ENCODE results near the gene MLLT6. TPM values are rescaled to one million over a fixed set of nuclear protein-coding genes. Genes with fewer than 3 reads are reported as not detected.

Gene MLLT6
- polyA plus RNA-seq, 2 of the 4 experiments (the other 2 are of a cell fraction) = 28.3 to 28.9 TPM

DNA sequence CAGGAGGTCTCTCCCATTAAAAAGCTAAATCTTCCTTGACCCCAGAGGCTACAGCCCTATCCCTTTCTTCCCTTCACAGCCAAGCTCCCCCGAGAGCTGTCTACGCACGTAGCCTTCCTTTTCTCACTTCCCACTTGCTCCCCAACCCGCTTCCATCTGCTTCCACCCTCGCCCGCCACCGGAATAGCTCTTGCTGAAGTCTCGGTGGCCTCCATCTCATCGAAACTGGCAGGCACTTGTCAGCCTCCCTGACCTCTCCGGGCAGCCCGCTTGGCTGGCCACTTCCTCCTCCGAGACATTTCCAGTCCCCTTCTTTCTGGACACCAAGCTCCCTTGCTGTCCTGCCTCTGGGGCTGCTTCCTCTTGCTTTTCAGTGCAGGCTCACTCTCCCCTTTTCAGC, 19.6 kb upstream of the MLLT6 start:
- no peak for TF ChIP-seq CEBPB (IDR thresholded peaks at IDR 0.05)
- TF ChIP-seq POLR2AphosphoS2 (conservative IDR thresholded peaks at IDR 0.05; ENCODE audit: low read length) = no peak
- no peak for TF ChIP-seq BHLHE40 (IDR thresholded peaks at IDR 0.05; ENCODE audit: low read depth, low read length)
- no peak for TF ChIP-seq MYC (IDR thresholded peaks at IDR 0.05; ENCODE audit: borderline replicate concordance, low read length)
- TF ChIP-seq NR3C1 (IDR thresholded peaks at IDR 0.05) = no peak
- TF ChIP-seq ZSCAN20 (CRISPR knock-in tag; IDR thresholded peaks at IDR 0.05) = no peak
- TF ChIP-seq KDM1A (IDR thresholded peaks at IDR 0.05; ENCODE audit: low read depth) = no peak
- no peak for TF ChIP-seq FOSL2 (IDR thresholded peaks at IDR 0.05)
- no peak for TF ChIP-seq FOSL2 (CRISPR knock-in tag; IDR thresholded peaks at IDR 0.05)
- no peak for TF ChIP-seq RNF2 (IDR thresholded peaks at IDR 0.05; ENCODE audit: borderline replicate concordance, low read depth)
- no peak for TF ChIP-seq GATA3 (IDR thresholded peaks at IDR 0.05; ENCODE audit: borderline replicate concordance)
- TF ChIP-seq, protein P1, sequence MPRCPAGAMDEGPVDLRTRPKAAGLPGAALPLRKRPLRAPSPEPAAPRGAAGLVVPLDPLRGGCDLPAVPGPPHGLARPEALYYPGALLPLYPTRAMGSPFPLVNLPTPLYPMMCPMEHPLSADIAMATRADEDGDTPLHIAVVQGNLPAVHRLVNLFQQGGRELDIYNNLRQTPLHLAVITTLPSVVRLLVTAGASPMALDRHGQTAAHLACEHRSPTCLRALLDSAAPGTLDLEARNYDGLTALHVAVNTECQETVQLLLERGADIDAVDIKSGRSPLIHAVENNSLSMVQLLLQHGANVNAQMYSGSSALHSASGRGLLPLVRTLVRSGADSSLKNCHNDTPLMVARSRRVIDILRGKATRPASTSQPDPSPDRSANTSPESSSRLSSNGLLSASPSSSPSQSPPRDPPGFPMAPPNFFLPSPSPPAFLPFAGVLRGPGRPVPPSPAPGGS (IDR thresholded peaks at IDR 0.05) = no peak
- TF ChIP-seq RCOR1 (IDR thresholded peaks at IDR 0.05; ENCODE audit: low read depth, low read length) = no peak
- no peak for TF ChIP-seq ZNF302 (CRISPR knock-in tag; IDR thresholded peaks at IDR 0.05)
- TF ChIP-seq, protein P2, sequence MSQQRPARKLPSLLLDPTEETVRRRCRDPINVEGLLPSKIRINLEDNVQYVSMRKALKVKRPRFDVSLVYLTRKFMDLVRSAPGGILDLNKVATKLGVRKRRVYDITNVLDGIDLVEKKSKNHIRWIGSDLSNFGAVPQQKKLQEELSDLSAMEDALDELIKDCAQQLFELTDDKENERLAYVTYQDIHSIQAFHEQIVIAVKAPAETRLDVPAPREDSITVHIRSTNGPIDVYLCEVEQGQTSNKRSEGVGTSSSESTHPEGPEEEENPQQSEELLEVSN (IDR thresholded peaks at IDR 0.05; ENCODE audit: borderline replicate concordance, low read depth) = no peak
- TF ChIP-seq FOSB (CRISPR knock-in tag; IDR thresholded peaks at IDR 0.05) = no peak
- no peak for TF ChIP-seq CHD2 (IDR thresholded peaks at IDR 0.05; ENCODE audit: low read length, partially characterized antibody)
- Histone ChIP-seq H3K4me1 (no peaks in the 10 kb centered on the region), H3K4me2 (no peak overlapping the region), H3K9me3 (no peaks in the 10 kb centered on the region), H3K4me3 (no peak overlapping the region), H3K27ac (no peak overlapping the region)
- WGBS (ENCODE audit: missing lambda C conversion rate) = 90% methylated on average over 12 of the region's 12 CpGs
- ATAC-seq (no peak; a peak in 1 of 6 replicates), FAIRE-seq (no peak), DNase-seq (ENCODE audit: low read depth in 1 of 2, low spot score in 1 of 2) (no peak)
- POLR2A ChIA-PET = no interaction called here
- CTCF ChIA-PET = interaction anchor here (1.1 to 4.0 kb wide), 8 partner anchors 10 to 559 kb away, joined by 3 to 36 read pairs (median 4); partner anchors contain the start of gene EPOP

DNA sequence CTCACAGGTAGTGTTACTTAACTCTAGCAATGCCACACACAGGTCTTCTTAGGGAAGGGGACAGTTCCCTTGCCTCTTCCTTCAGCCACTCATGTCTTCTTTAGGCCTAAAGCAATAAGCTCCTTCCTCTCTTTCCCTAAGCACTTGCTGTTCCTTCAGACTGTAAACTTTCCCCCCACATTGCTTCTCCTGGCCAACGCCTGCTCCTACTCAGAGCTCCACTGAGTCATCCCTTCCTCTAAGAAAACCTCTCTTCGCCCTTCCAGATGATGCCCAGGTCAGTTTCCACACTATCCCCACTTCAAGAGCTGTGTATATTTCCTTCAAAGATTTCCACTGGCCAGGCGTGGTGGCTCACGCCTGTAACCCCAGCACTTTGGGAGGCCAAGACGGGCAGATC, 17.8 kb upstream of the MLLT6 start:
- no peak for DNase-seq (ENCODE audit: low read depth in 1 of 2, low spot score in 1 of 2)
- TF ChIP-seq KDM1A (IDR thresholded peaks at IDR 0.05; ENCODE audit: low read depth) = no peak
- Histone ChIP-seq H3K4me3 (no peak overlapping the region), H3K27ac (no peak overlapping the region), H3K4me1 (no peaks in the 10 kb centered on the region), H3K4me2 (no peak overlapping the region), H3K9me3 (no peaks in the 10 kb centered on the region)
- ChIA-PET POLR2A (no interaction called here), CTCF (interaction anchor here (0.6 to 9.8 kb wide), 13 partner anchors 12 to 466 kb away, joined by 3 to 51 read pairs (median 6); partner anchors contain the start of genes CISD3 and EPOP)
- no peak for FAIRE-seq
- WGBS (ENCODE audit: missing lambda C conversion rate) = 74% methylated on average over 5 of the region's 5 CpGs
- no peak for ATAC-seq

DNA sequence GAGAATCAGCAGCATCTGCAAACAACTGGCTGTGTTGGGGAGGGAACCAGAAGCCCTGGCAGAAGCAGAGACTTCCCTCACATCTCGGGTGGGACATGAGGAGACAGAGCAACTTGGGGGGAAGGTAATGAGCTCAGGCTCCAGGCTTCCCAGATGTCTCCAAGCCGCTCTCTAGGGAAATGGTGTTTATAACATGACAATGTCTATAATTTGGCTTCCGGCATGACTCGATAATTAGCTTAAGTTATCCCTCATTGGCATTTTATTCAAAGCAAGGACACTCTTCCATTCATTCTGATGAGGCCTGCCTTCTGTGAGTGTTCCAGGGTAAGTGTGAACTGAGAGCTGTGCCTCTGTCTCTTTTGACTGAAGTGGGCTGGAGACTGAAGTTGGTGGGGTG, 14.7 kb upstream of the MLLT6 start:
- CTCF ChIA-PET = interaction anchor here (0.5 to 9.8 kb wide), 8 partner anchors 9 to 44 kb away, joined by 3 to 51 read pairs (median 6); partner anchors contain the start of gene CISD3
- Histone ChIP-seq H3K9me3 (no peaks in the 10 kb centered on the region), H3K27ac (no peak overlapping the region), H3K4me2 (no peak overlapping the region), H3K4me3 (no peak overlapping the region), H3K4me1 (no peaks in the 10 kb centered on the region)
- no peak for TF ChIP-seq TP53 (CRISPR knock-in tag; IDR thresholded peaks at IDR 0.05)
- TF ChIP-seq, protein P3, sequence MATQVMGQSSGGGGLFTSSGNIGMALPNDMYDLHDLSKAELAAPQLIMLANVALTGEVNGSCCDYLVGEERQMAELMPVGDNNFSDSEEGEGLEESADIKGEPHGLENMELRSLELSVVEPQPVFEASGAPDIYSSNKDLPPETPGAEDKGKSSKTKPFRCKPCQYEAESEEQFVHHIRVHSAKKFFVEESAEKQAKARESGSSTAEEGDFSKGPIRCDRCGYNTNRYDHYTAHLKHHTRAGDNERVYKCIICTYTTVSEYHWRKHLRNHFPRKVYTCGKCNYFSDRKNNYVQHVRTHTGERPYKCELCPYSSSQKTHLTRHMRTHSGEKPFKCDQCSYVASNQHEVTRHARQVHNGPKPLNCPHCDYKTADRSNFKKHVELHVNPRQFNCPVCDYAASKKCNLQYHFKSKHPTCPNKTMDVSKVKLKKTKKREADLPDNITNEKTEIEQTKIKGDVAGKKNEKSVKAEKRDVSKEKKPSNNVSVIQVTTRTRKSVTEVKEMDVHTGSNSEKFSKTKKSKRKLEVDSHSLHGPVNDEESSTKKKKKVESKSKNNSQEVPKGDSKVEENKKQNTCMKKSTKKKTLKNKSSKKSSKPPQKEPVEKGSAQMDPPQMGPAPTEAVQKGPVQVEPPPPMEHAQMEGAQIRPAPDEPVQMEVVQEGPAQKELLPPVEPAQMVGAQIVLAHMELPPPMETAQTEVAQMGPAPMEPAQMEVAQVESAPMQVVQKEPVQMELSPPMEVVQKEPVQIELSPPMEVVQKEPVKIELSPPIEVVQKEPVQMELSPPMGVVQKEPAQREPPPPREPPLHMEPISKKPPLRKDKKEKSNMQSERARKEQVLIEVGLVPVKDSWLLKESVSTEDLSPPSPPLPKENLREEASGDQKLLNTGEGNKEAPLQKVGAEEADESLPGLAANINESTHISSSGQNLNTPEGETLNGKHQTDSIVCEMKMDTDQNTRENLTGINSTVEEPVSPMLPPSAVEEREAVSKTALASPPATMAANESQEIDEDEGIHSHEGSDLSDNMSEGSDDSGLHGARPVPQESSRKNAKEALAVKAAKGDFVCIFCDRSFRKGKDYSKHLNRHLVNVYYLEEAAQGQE (IDR thresholded peaks at IDR 0.05) = no peak
- TF ChIP-seq KDM1A (IDR thresholded peaks at IDR 0.05; ENCODE audit: low read depth) = no peak
- TF ChIP-seq SMC3 (IDR thresholded peaks at IDR 0.05) = no peak
- TF ChIP-seq NFE2L2 (conservative IDR thresholded peaks at IDR 0.05; ENCODE audit: low read length) = no peak
- no peak for TF ChIP-seq RNF2 (IDR thresholded peaks at IDR 0.05; ENCODE audit: borderline replicate concordance, low read depth)
- TF ChIP-seq MYC (IDR thresholded peaks at IDR 0.05; ENCODE audit: borderline replicate concordance, low read length) = no peak
- TF ChIP-seq CBX8 (IDR thresholded peaks at IDR 0.05) = no peak
- TF ChIP-seq GATA3 (IDR thresholded peaks at IDR 0.05; ENCODE audit: borderline replicate concordance) = no peak
- no peak for TF ChIP-seq KDM5A (IDR thresholded peaks at IDR 0.05)
- TF ChIP-seq HDAC2 (IDR thresholded peaks at IDR 0.05) = no peak
- ATAC-seq (no peak; a peak in 1 of 6 replicates), DNase-seq (ENCODE audit: low read depth in 1 of 2, low spot score in 1 of 2) (no peak), FAIRE-seq (no peak)
- POLR2A ChIA-PET = no interaction called here
- 87% methylated on average over 4 of the region's 4 CpGs for WGBS (ENCODE audit: missing lambda C conversion rate)

All from A549 (cell line).